Suprapubic skin (tissue), 4 donors: ENCODE measurements around the gene LARGE1. TPM values are rescaled to one million over a fixed set of nuclear protein-coding genes. Genes with fewer than 3 reads are reported as not detected.

Source experiments
- DNase-seq, 2 donors: peaks; one replicate each; pipeline ENCODE4 v3.0.0-alpha.2; 2019; ENCODE audit warnings: low spot score in 2 of 2
- H3K27ac ChIP-seq: fragments of 200-600 bp; sonication (generic); one replicate; pipeline ENCODE4 v1.5.1; 2019
- H3K27me3 ChIP-seq: fragments of 200-600 bp; sonication (generic); one replicate; pipeline ENCODE4 v1.5.1; 2019
- H3K36me3 ChIP-seq: fragments of 200-600 bp; sonication (generic); one replicate; pipeline ENCODE4 v1.5.1; 2019
- H3K4me1 ChIP-seq: fragments of 200-600 bp; sonication (generic); one replicate; pipeline ENCODE4 v1.5.1; 2019
- H3K4me3 ChIP-seq: fragments of 200-600 bp; sonication (generic); one replicate; pipeline ENCODE4 v1.5.1; 2019; ENCODE audit warnings: mild to moderate bottlenecking
- H3K9me3 ChIP-seq: fragments of 200-600 bp; sonication (generic); one replicate; pipeline ENCODE4 v1.5.1; 2019
- CTCF ChIP-seq, 2 donors: fragments of 200-600 bp in 1 of 2; fragments of 450-650 bp in 1 of 2; sonication (generic) in 1 of 2; IDR thresholded peaks; one replicate each; pipeline ENCODE4 v1.5.1; 2016 to 2019; ENCODE audit warnings: antibody characterized with exemption in 2 of 2, mild to moderate bottlenecking in 1 of 2, moderate library complexity in 1 of 2
- EP300 ChIP-seq: sonication (generic); formaldehyde crosslinking; IDR thresholded peaks from one replicate; pipeline ENCODE4 v1.6.1; 2017; ENCODE audit warnings: antibody characterized with exemption
- POLR2A ChIP-seq, 2 donors: fragments of 450-650 bp; IDR thresholded peaks; one replicate each; pipeline ENCODE4 v1.6.1; 2017; ENCODE audit warnings: antibody characterized with exemption in 2 of 2, mild to moderate bottlenecking in 2 of 2, moderate library complexity in 2 of 2
- POLR2AphosphoS5 ChIP-seq, 3 donors: sonication (generic); formaldehyde crosslinking; IDR thresholded peaks; one replicate each; pipeline ENCODE4 v1.6.1; 2017; ENCODE audit warnings: antibody characterized with exemption in 3 of 3
- WGBS: methylation state at CpG from one replicate; pipeline ENCODE4 v1.1.5; 2018; 5-methylcytosine and 5-hydroxymethylcytosine counted together
- total RNA-seq, 4 donors: library from RNA; depleted of rRNA; stranded (reverse); fragments of >200 nt; gene quantifications; one replicate each; pipeline ENCODE4 v1.1.0, GENCODE V29; 2016

LARGE1 gene
- total RNA-seq, 4 donors from 2014 or later, result 12.1 to 41.6 (median 21.1) TPM

- TF ChIP-seq POLR2A (IDR thresholded peaks at IDR 0.05), result no peak
- TF ChIP-seq EP300, result no peak
- TF ChIP-seq POLR2AphosphoS5 (IDR thresholded peaks at IDR 0.05), result no peak
- no peak for TF ChIP-seq CTCF (IDR thresholded peaks at IDR 0.05)
- no peak overlapping the region for H3K27ac ChIP-seq
- H3K9me3 ChIP-seq, result no peaks in the 10 kb centered on the region
- no peaks in the 10 kb centered on the region for H3K4me1 ChIP-seq
- DNase-seq, result no peak
- H3K4me3 ChIP-seq, result no peak overlapping the region
- H3K27me3 ChIP-seq, result no peaks in the 10 kb centered on the region
- 92% methylated on average over 5 of the region's 5 CpGs for WGBS
- no peaks in the 10 kb centered on the region for H3K36me3 ChIP-seq
These were observed 557.6 kb downstream of the LARGE1 start for GRCh38 chr22:33362702-33363101.

- DNase-seq, result no peak
- no peaks in the 10 kb centered on the region for H3K27me3 ChIP-seq
- no peak overlapping the region for H3K4me3 ChIP-seq
- TF ChIP-seq CTCF (IDR thresholded peaks at IDR 0.05) (no peak), EP300 (no peak), POLR2AphosphoS5 (IDR thresholded peaks at IDR 0.05) (no peak), POLR2A (IDR thresholded peaks at IDR 0.05) (no peak)
- H3K9me3 ChIP-seq, result no peaks in the 10 kb centered on the region
- no peaks in the 10 kb centered on the region for H3K36me3 ChIP-seq
- no peak overlapping the region for H3K27ac ChIP-seq
- H3K4me1 ChIP-seq, result no peaks in the 10 kb centered on the region
These were observed 558.7 kb downstream of the LARGE1 start for GRCh38 chr22:33361581-33361980.

GRCh38 chr22:33357981-33358399 lies 562.3 kb downstream of the LARGE1 start:
- Histone ChIP-seq H3K27ac (no peak overlapping the region), H3K4me1 (no peaks in the 10 kb centered on the region), H3K9me3 (no peaks in the 10 kb centered on the region), H3K4me3 (no peak overlapping the region), H3K36me3 (no peaks in the 10 kb centered on the region), H3K27me3 (no peaks in the 10 kb centered on the region)
- no peak for DNase-seq
- no peak for TF ChIP-seq POLR2A (IDR thresholded peaks at IDR 0.05)
- no peak for TF ChIP-seq CTCF (IDR thresholded peaks at IDR 0.05)
- no peak for TF ChIP-seq POLR2AphosphoS5 (IDR thresholded peaks at IDR 0.05)
- no peak for TF ChIP-seq EP300
- 79% methylated on average over 4 of the region's 4 CpGs for WGBS

- no peaks in the 10 kb centered on the region for H3K4me1 ChIP-seq
- 77% methylated on average over 1 of the region's 1 CpG for WGBS
These were observed 565.3 kb downstream of the LARGE1 start for GRCh38 chr22:33354928-33355327.

GRCh38 chr22:33353502-33353901 lies 566.8 kb downstream of the LARGE1 start:
- 95% methylated on average over 4 of the region's 4 CpGs for WGBS
- TF ChIP-seq CTCF (IDR thresholded peaks at IDR 0.05), result no peak
- TF ChIP-seq POLR2AphosphoS5 (IDR thresholded peaks at IDR 0.05), result no peak
- no peak for TF ChIP-seq EP300
- TF ChIP-seq POLR2A (IDR thresholded peaks at IDR 0.05), result no peak

More at GRCh38 chr22:33354928-33355327, 565.3 kb downstream of the LARGE1 start:
- TF ChIP-seq POLR2A (IDR thresholded peaks at IDR 0.05) (no peak), CTCF (IDR thresholded peaks at IDR 0.05) (no peak), EP300 (no peak), POLR2AphosphoS5 (IDR thresholded peaks at IDR 0.05) (no peak)
- Histone ChIP-seq H3K36me3 (no peaks in the 10 kb centered on the region), H3K9me3 (no peaks in the 10 kb centered on the region), H3K4me3 (no peak overlapping the region), H3K27ac (no peak overlapping the region), H3K27me3 (no peaks in the 10 kb centered on the region)
- no peak for DNase-seq

More at GRCh38 chr22:33353502-33353901, 566.8 kb downstream of the LARGE1 start:
- no peaks in the 10 kb centered on the region for H3K27me3 ChIP-seq
- no peak overlapping the region for H3K27ac ChIP-seq
- DNase-seq, result no peak
- H3K4me1 ChIP-seq, result no peaks in the 10 kb centered on the region
- no peaks in the 10 kb centered on the region for H3K9me3 ChIP-seq
- H3K36me3 ChIP-seq, result no peaks in the 10 kb centered on the region
- no peak overlapping the region for H3K4me3 ChIP-seq
